Mucosa of stomach (tissue), 1 donor: ENCODE data around the gene PTPRK.

Source experiments
- H3K27me3 ChIP-seq: one replicate; pipeline ENCODE4 v1.7.0; 2013; ENCODE audit warnings: mild to moderate bottlenecking, low read length; ENCODE audit not compliant: control insufficient read depth, insufficient read depth
- H3K36me3 ChIP-seq: one replicate; pipeline ENCODE4 v1.7.0; 2013; ENCODE audit warnings: low read length; ENCODE audit not compliant: control insufficient read depth, insufficient read depth
- H3K4me1 ChIP-seq: one replicate; pipeline ENCODE4 v1.7.0; 2013; ENCODE audit warnings: mild to moderate bottlenecking, low read length; ENCODE audit not compliant: control insufficient read depth, insufficient read depth
- H3K4me3 ChIP-seq: one replicate; pipeline ENCODE4 v1.7.0; 2013; ENCODE audit warnings: low read length
- H3K9ac ChIP-seq: one replicate; pipeline ENCODE4 v1.7.0; 2013; ENCODE audit warnings: mild to moderate bottlenecking, low read length, moderate library complexity
- H3K9me3 ChIP-seq: one replicate; pipeline ENCODE4 v1.7.0; 2013; ENCODE audit warnings: mild to moderate bottlenecking, low read length, moderate library complexity; ENCODE audit not compliant: control insufficient read depth
- donor health status: Pancreatic carcinoma.

The PTPRK gene

GRCh38 chr6:128278836-128279235 is 241.6 kb downstream of the PTPRK start:
- H3K36me3 ChIP-seq: no peaks in the 10 kb centered on the region
- no peaks in the 10 kb centered on the region for H3K27me3 ChIP-seq
- peaks cover 13% of the 10 kb centered on the region for H3K4me1 ChIP-seq
- no peak overlapping the region for H3K9ac ChIP-seq
- no peaks in the 10 kb centered on the region for H3K9me3 ChIP-seq
- H3K4me3 ChIP-seq: no peak overlapping the region

DNA sequence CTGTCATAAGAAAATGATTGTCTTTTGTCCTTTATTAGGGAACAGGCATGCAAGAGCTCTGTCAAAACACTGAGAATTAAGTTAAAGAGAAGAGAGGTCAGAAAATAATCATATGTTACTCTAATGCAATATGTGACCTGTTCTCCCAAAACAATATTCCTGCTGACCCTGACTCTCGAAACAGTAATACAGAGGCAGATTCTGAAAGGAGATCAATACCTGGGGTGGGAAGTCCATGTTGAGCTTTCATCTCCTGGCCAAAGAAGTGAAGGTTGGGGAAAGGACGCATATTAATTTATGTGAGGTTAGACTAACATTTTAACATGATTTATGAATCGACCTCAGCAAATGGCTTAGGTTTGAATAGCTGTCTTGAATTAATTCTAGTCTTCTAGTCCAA is 243.0 kb downstream of the PTPRK start:
- no peaks in the 10 kb centered on the region for H3K36me3 ChIP-seq
- H3K27me3 ChIP-seq: no peaks in the 10 kb centered on the region
- no peak overlapping the region for H3K4me3 ChIP-seq
- H3K4me1 ChIP-seq: peaks cover 7% of the 10 kb centered on the region
- no peaks in the 10 kb centered on the region for H3K9me3 ChIP-seq
- no peak overlapping the region for H3K9ac ChIP-seq

- no peaks in the 10 kb centered on the region for H3K9me3 ChIP-seq
- H3K4me3 ChIP-seq: no peak overlapping the region
- peaks cover 4% of the 10 kb centered on the region for H3K4me1 ChIP-seq
Measured at GRCh38 chr6:128276311-128276710, 244.1 kb downstream of the PTPRK start.

GRCh38 chr6:128275681-128276080 is 244.7 kb downstream of the PTPRK start:
- H3K4me1 ChIP-seq: peaks cover 9% of the 10 kb centered on the region

More at GRCh38 chr6:128276311-128276710, 244.1 kb downstream of the PTPRK start:
- Histone ChIP-seq H3K27me3 (no peaks in the 10 kb centered on the region), H3K36me3 (no peaks in the 10 kb centered on the region), H3K9ac (no peak overlapping the region)

DNA sequence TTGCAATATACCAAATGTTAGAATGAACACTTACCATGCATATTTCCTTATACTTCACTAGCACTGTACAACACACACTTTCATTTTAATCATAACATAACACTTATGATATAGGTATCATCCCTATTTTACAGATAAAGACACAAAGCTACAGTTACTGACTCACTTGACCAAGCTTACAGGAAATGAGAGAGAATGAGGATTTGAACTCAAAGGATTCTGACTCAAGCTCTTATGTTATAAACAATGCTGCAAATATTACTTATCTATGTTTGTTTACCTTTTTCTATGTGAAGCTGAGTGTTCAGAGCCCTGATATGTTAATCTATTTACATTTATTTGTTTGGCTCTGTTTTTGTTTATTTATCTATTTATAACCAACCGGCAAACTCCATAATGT is 245.4 kb downstream of the PTPRK start:
- H3K4me3 ChIP-seq: no peak overlapping the region

More at GRCh38 chr6:128275681-128276080, 244.7 kb downstream of the PTPRK start:
- Histone ChIP-seq H3K9me3 (no peaks in the 10 kb centered on the region), H3K36me3 (no peaks in the 10 kb centered on the region), H3K4me3 (no peak overlapping the region), H3K27me3 (no peaks in the 10 kb centered on the region), H3K9ac (no peak overlapping the region)

DNA sequence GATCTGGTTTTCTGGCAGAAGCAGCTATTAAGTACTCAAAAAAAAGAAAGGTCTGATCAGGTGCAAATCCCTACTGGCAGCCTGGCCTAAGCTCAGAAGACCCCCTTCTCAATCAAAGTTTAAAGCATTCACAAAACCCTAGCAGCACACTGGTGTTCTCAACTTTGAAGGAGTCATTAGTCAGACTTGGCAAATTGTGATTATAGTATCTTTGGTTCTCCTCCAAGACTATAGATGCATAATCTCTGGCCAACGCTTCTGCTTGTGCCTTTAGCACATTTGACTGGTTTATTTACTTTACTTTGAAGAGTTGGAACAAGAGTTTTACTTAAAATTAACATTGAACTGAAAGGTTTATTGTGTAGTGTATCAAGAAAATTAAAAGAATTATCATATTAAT is 248.9 kb downstream of the PTPRK start:
- Histone ChIP-seq H3K4me1 (peaks cover 9% of the 10 kb centered on the region), H3K4me3 (no peak overlapping the region), H3K9ac (no peak overlapping the region), H3K27me3 (no peaks in the 10 kb centered on the region), H3K36me3 (no peaks in the 10 kb centered on the region), H3K9me3 (no peaks in the 10 kb centered on the region)

More for the DNA sequence above, 245.4 kb downstream of the PTPRK start:
- no peak overlapping the region for H3K9ac ChIP-seq
- H3K9me3 ChIP-seq: no peaks in the 10 kb centered on the region
- H3K36me3 ChIP-seq: no peaks in the 10 kb centered on the region
- peaks cover 9% of the 10 kb centered on the region for H3K4me1 ChIP-seq
- H3K27me3 ChIP-seq: no peaks in the 10 kb centered on the region

DNA sequence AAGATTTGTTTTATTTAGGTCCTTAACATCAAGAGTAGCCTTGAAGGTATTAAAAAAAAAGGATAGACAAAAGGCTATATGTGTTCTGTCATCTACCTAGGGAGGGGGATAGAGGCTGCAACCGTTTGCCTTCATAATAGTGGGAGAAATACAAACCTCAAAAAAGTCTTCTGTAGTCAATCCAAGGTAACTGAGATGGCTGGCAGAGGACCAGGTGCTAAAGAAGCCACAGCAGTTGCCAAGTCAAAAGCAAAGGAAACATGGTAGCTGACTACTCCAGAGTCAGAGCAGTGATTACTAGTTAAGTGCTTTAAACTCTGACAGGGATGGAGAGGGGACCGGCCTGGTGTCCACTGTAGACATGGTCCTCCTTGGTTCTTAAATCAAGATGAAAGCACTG is 249.4 kb downstream of the PTPRK start:
- H3K9me3 ChIP-seq: no peaks in the 10 kb centered on the region
- peaks cover 9% of the 10 kb centered on the region for H3K4me1 ChIP-seq
- no peaks in the 10 kb centered on the region for H3K27me3 ChIP-seq

DNA sequence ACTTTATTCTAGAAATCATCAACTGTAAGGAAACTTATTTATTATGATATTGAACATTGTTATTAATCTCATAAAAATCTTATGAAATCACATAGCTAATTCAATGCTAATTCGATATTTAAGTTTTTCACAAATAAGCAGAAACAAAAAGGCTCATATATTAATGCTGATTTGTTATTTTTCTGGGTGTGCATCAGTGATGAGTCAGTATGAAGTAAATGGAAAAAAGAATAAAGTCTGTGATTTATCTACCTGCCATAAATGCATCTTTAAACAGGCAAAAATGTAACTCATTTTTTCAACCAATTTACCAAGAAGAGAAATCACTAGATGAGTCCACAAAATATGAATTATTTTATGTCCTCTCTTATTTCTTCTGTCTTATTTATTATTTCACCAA is 253.5 kb downstream of the PTPRK start:
- no peak overlapping the region for H3K4me3 ChIP-seq
- H3K9ac ChIP-seq: no peak overlapping the region
- H3K36me3 ChIP-seq: no peaks in the 10 kb centered on the region
- H3K4me1 ChIP-seq: peaks cover 9% of the 10 kb centered on the region
- no peaks in the 10 kb centered on the region for H3K27me3 ChIP-seq
- H3K9me3 ChIP-seq: no peaks in the 10 kb centered on the region

More for the DNA sequence above, 249.4 kb downstream of the PTPRK start:
- Histone ChIP-seq H3K9ac (no peak overlapping the region), H3K4me3 (no peak overlapping the region), H3K36me3 (no peaks in the 10 kb centered on the region)

GRCh38 chr6:128265706-128266105 is 254.7 kb downstream of the PTPRK start:
- H3K9ac ChIP-seq: no peak overlapping the region
- no peaks in the 10 kb centered on the region for H3K9me3 ChIP-seq
- H3K36me3 ChIP-seq: no peaks in the 10 kb centered on the region
- no peak overlapping the region for H3K4me3 ChIP-seq
- H3K27me3 ChIP-seq: no peaks in the 10 kb centered on the region
- no peaks in the 10 kb centered on the region for H3K4me1 ChIP-seq

- Histone ChIP-seq H3K36me3 (no peaks in the 10 kb centered on the region), H3K9me3 (no peaks in the 10 kb centered on the region), H3K9ac (no peak overlapping the region), H3K4me1 (no peaks in the 10 kb centered on the region), H3K27me3 (no peaks in the 10 kb centered on the region), H3K4me3 (no peak overlapping the region)
Measured at GRCh38 chr6:128259730-128260685, 260.4 kb downstream of the PTPRK start.

DNA sequence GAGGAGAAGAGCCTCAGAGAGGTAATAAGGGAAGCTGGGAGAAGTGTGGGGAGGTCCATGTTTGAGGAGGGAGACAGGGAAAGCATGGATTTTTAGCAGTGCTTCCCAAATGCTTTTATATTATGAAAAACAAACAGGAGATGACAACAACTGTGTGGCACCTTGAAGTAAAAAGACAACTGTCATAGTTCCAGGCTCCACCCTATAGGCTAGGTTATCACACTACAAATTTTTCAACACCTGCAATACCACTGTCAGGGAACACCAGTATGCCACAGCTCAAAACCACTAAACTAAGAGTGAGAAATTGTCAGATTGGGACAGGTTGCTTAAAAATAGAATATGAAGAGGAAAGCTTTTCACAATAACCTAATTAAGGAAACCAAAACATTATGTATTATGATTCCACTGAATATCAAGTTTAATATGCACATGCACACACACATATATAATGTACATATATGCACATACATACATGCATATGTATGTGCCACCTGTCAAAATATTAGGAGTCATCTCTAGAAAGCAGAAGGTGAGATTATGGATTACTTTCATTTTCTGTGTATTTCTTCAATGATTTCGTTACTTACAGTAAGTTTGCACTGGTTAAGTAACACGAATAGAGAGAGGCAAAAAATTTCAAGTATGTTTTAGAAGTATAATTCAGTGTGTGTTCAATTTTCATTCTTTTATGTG is 261.2 kb downstream of the PTPRK start:
- Histone ChIP-seq H3K4me3 (no peak overlapping the region), H3K9ac (no peak overlapping the region), H3K4me1 (no peaks in the 10 kb centered on the region), H3K9me3 (no peaks in the 10 kb centered on the region), H3K36me3 (no peaks in the 10 kb centered on the region), H3K27me3 (no peaks in the 10 kb centered on the region)

DNA sequence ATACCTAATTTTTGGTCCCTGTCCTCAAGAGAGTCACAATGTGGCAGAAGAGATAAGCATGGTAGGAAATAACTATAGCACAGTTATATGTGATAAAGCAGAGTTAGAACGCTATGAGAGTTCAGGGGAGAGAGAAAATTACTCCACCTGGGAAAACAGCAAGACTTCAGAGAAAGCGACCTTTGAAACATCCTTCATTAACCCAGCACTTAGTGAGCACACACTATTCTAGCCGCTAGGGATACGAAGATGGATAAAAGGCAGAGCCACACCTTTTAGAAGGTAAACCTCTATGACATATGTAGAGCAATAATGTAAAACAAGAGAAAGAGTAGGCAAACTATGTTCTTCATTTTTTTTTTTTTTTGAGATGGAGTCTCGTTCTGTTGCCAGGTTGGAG is 264.3 kb downstream of the PTPRK start:
- H3K9ac ChIP-seq: no peak overlapping the region
- no peaks in the 10 kb centered on the region for H3K4me1 ChIP-seq
- no peaks in the 10 kb centered on the region for H3K9me3 ChIP-seq
- no peaks in the 10 kb centered on the region for H3K27me3 ChIP-seq
- H3K36me3 ChIP-seq: no peaks in the 10 kb centered on the region
- no peak overlapping the region for H3K4me3 ChIP-seq
